Natural killer cell (primary cell): Measurements from ENCODE around the gene APOA1. TPM values are rescaled to one million over a fixed set of nuclear protein-coding genes. Genes with fewer than 3 reads are reported as not detected.

Experiments used
- ATAC-seq, 3 donors: fragments of 150-1000 bp in 2 of 3; fragments of 200-7000 bp in 1 of 3; cut with Tn5 transposase; 1 replicate in 1 of 3; 2 replicates in 2 of 3; pipeline ENCODE4 v1.10.0; 2021; ENCODE audit warnings: mild to moderate bottlenecking in 2 of 3, moderate library complexity in 2 of 3
- DNase-seq, 2 donors: peaks; one replicate each; pipeline versions ENCODE4 v3.0.0 to v3.0.0-alpha.2; 2013 to 2021; ENCODE audit warnings: mixed read lengths in 1 of 2
- H3K27ac ChIP-seq: one replicate; pipeline ENCODE4 v1.5.1; 2013; ENCODE audit warnings: mild to moderate bottlenecking, low read length
- H3K27me3 ChIP-seq: one replicate; pipeline ENCODE4 v1.6.1; 2013; ENCODE audit warnings: low read length; ENCODE audit not compliant: control insufficient read depth, insufficient read depth
- H3K36me3 ChIP-seq: one replicate; pipeline ENCODE4 v1.6.1; 2013; ENCODE audit warnings: low read length; ENCODE audit not compliant: control insufficient read depth, insufficient read depth
- H3K4me1 ChIP-seq: one replicate; pipeline ENCODE4 v1.6.1; 2013; ENCODE audit warnings: low read length; ENCODE audit not compliant: control insufficient read depth, insufficient read depth
- H3K4me3 ChIP-seq: one replicate; pipeline ENCODE4 v1.5.1; 2013; ENCODE audit warnings: low read length
- H3K9me3 ChIP-seq: one replicate; pipeline ENCODE4 v1.6.1; 2013; ENCODE audit warnings: low read length; ENCODE audit not compliant: control insufficient read depth, insufficient read depth
- H3K27ac Mint-ChIP-seq, 2 donors: one replicate each; pipeline ENCODE4 v1.8.0; 2022; ENCODE audit warnings: mild to moderate bottlenecking in 2 of 2, mixed read lengths in 2 of 2, moderate library complexity in 1 of 2
- H3K27me3 Mint-ChIP-seq, 2 donors: one replicate each; pipeline ENCODE4 v1.8.0; 2022; ENCODE audit warnings: low read depth in 2 of 2, mixed read lengths in 2 of 2
- H3K36me3 Mint-ChIP-seq: one replicate; pipeline ENCODE4 v1.8.0; 2022; ENCODE audit warnings: mixed read lengths
- H3K4me1 Mint-ChIP-seq, 2 donors: one replicate each; pipeline ENCODE4 v1.8.0; 2022; ENCODE audit warnings: mixed read lengths in 2 of 2
- H3K4me3 Mint-ChIP-seq: one replicate; pipeline ENCODE4 v1.8.0; 2022; ENCODE audit warnings: mild to moderate bottlenecking, moderate library complexity, mixed read lengths
- H3K9me3 Mint-ChIP-seq, 2 donors: one replicate each; pipeline ENCODE4 v1.8.0; 2022; ENCODE audit warnings: mixed read lengths in 2 of 2
- CTCF ChIP-seq: fragments of 200-600 bp; IDR thresholded peaks from one replicate; pipeline ENCODE4 v1.8.0; 2022; ENCODE audit warnings: antibody characterized with exemption
- WGBS: methylation state at CpG from one replicate; pipeline ENCODE4 v1.1.7; 2013; ENCODE audit warnings: missing lambda C conversion rate; ENCODE audit not compliant: insufficient coverage; 5-methylcytosine and 5-hydroxymethylcytosine counted together
- intact Hi-C: fragments of 100-400 bp; cut with micrococcal nuclease; formaldehyde crosslinking; loops from one replicate; pipeline ENCODE4 v1.14.2; 2022
- total RNA-seq, 4 donors: library from RNA; stranded (reverse); fragments of 120-200 nt in 1 of 4; gene quantifications; one replicate each; pipeline versions ENCODE4 v1.2.3 to v1.2.4, GENCODE V29; 2013 to 2022

Gene APOA1
- total RNA-seq, 3 donors from 2014 or later (not counting 1 experiment from before 2014, with no cell fraction given) = 0.54 to 0.87 TPM; not detected in 1

- DNase-seq (no peak), ATAC-seq (no peak)
- no peaks in the 10 kb centered on the region for H3K36me3 Mint-ChIP-seq
- H3K4me3 Mint-ChIP-seq = no peak overlapping the region
- TF ChIP-seq CTCF = no peak
- WGBS = 94% methylated on average over 6 of the region's 7 CpGs
- H3K9me3 Mint-ChIP-seq = no peaks in the 10 kb centered on the region
- no peak overlapping the region for H3K4me3 ChIP-seq
- no peaks in the 10 kb centered on the region for H3K36me3 ChIP-seq
- H3K4me1 ChIP-seq = peaks cover 19% of the 10 kb centered on the region
- intact Hi-C loops = no loop called here
- H3K27me3 ChIP-seq = no peaks in the 10 kb centered on the region
- peaks cover 0 to 3% of the 10 kb centered on the region in 2 donors for H3K27me3 Mint-ChIP-seq
- no peaks in the 10 kb centered on the region for H3K9me3 ChIP-seq
- peaks cover 17 to 18% of the 10 kb centered on the region in 2 donors for H3K4me1 Mint-ChIP-seq
- H3K27ac Mint-ChIP-seq = no peak overlapping the region
- no peak overlapping the region for H3K27ac ChIP-seq
Measured at GRCh38 chr11:116831790-116832349, 5.6 kb downstream of the APOA1 start.

GRCh38 chr11:116830184-116830912 lies 7.1 kb downstream of the APOA1 start:
- no peak overlapping the region for H3K4me3 Mint-ChIP-seq
- no peak for TF ChIP-seq CTCF
- H3K27ac Mint-ChIP-seq = no peak overlapping the region
- peaks cover 6% of the 10 kb centered on the region for H3K4me1 ChIP-seq
- intact Hi-C loops = no loop called here
- H3K27ac ChIP-seq = no peak overlapping the region
- no peaks in the 10 kb centered on the region for H3K27me3 ChIP-seq
- WGBS = 92% methylated on average over 17 of the region's 17 CpGs
- H3K9me3 ChIP-seq = no peaks in the 10 kb centered on the region
- H3K36me3 ChIP-seq = no peaks in the 10 kb centered on the region
- DNase-seq (no peak), ATAC-seq (no peak)
- H3K4me3 ChIP-seq = no peak overlapping the region
- peaks cover 0 to 3% of the 10 kb centered on the region in 2 donors for H3K27me3 Mint-ChIP-seq
- no peaks in the 10 kb centered on the region for H3K9me3 Mint-ChIP-seq
- H3K36me3 Mint-ChIP-seq = no peaks in the 10 kb centered on the region
- peaks cover 6 to 8% of the 10 kb centered on the region in 2 donors for H3K4me1 Mint-ChIP-seq

- no peak for TF ChIP-seq CTCF
- intact Hi-C loops = no loop called here
- H3K27me3 ChIP-seq = no peaks in the 10 kb centered on the region
- ATAC-seq = no peak
- no peak for DNase-seq
- H3K4me3 Mint-ChIP-seq = no peak within 1 kb of the TSS
- H3K9me3 ChIP-seq = no peaks in the 10 kb centered on the region
- H3K27me3 Mint-ChIP-seq = peaks cover 0 to 3% of the 10 kb centered on the region in 2 donors
- H3K9me3 Mint-ChIP-seq = no peaks in the 10 kb centered on the region
- no peaks in the 10 kb centered on the region for H3K4me1 ChIP-seq
- H3K4me3 ChIP-seq = no peak within 1 kb of the TSS
- H3K27ac ChIP-seq = no peak within 1 kb of the TSS
- 69% methylated on average over 7 of the region's 9 CpGs for WGBS
- no peak within 1 kb of the TSS for H3K27ac Mint-ChIP-seq
- peaks cover under 1 to 1% of the 10 kb centered on the region in 2 donors for H3K4me1 Mint-ChIP-seq
- H3K36me3 ChIP-seq = no peaks in the 10 kb centered on the region
- no peaks in the 10 kb centered on the region for H3K36me3 Mint-ChIP-seq
Measured at GRCh38 chr11:116829525-116830183, 7.8 kb downstream of the APOA1 start, which contains the start of gene APOC3. APOC3 (plus strand) TSS chr11:116829907; CDS start chr11:116830583, 676 bp downstream.
